ENCODE results near the gene GAST. TPM values are rescaled to one million over a fixed set of nuclear protein-coding genes. Genes with fewer than 3 reads are reported as not detected.

The GAST gene
- total and polyA plus RNA-seq, 10 of the 15 experiments (the other 5 are each of a cell fraction or from before 2014, with no cell fraction given), result not detected

GRCh38 chr17:41665566-41666236, 46.4 kb upstream of the GAST start (continued):
- TF ChIP-seq IRF3 (IDR thresholded peaks at IDR 0.05) (0 out of 2 replicates have a peak, but pooled peaks have one; percentile 0), RELB (IDR thresholded peaks at IDR 0.05; ENCODE audit: low read depth) (no peak), ZBTB40 (IDR thresholded peaks at IDR 0.05; ENCODE audit: borderline replicate concordance) (no peak), E4F1 (IDR thresholded peaks at IDR 0.05; ENCODE audit: borderline replicate concordance, partially characterized antibody) (no peak), PAX8 (IDR thresholded peaks at IDR 0.05) (no peak), FOXM1 (IDR thresholded peaks at IDR 0.05; ENCODE audit: low read depth, low read length) (no peak), DPF2 (IDR thresholded peaks at IDR 0.05) (peak; percentile 81), RCOR1 (conservative IDR thresholded peaks at IDR 0.05; ENCODE audit: low read depth, low read length) (no peak), ETV6 (conservative IDR thresholded peaks at IDR 0.05 in 1 of 2, IDR thresholded peaks at IDR 0.05 in 1 of 2; ENCODE audit: borderline replicate concordance in 1 of 2, low read depth in 1 of 2) (no peak), GABPA (IDR thresholded peaks at IDR 0.05; ENCODE audit: low read depth) (no peak), ZNF622 (IDR thresholded peaks at IDR 0.05) (no peak), SUZ12 (IDR thresholded peaks at IDR 0.05; ENCODE audit: unreplicated experiment) (no peak), SMAD5 (IDR thresholded peaks at IDR 0.05; ENCODE audit: low read depth) (no peak), MAX (IDR thresholded peaks at IDR 0.05; ENCODE audit: low read depth, low read length) (peak; percentile 52; the same call in 1 of the 2 replicates), SIX5 (IDR thresholded peaks at IDR 0.05; ENCODE audit: low read depth, low read length, severe bottlenecking) (no peak), EGR1 (IDR thresholded peaks at IDR 0.05; ENCODE audit: borderline replicate concordance in 1 of 2, low read depth in 2 of 2, low read length in 2 of 2) (0 out of 3 replicates have a peak, but pooled peaks of 1 of the 2 experiments have one; percentile 13), HDAC2 (IDR thresholded peaks at IDR 0.05) (no peak), ZSCAN29 (IDR thresholded peaks at IDR 0.05) (0 out of 2 replicates have a peak, but pooled peaks have one; percentile 47), TAF1 (IDR thresholded peaks at IDR 0.05; ENCODE audit: borderline replicate concordance, low read depth, low read length) (no peak)

Data from GM12878 (cell line).